Prostate gland (tissue), 2 donors: ENCODE results near the gene TM4SF4.

Experiments used
- POLR2A ChIP-seq: fragments of 450-650 bp; IDR thresholded peaks from one replicate; pipeline ENCODE4 v1.6.1; 2016; ENCODE audit warnings: antibody characterized with exemption, mild to moderate bottlenecking
- POLR2AphosphoS5 ChIP-seq: sonication (generic); formaldehyde crosslinking; IDR thresholded peaks from one replicate; pipeline ENCODE4 v1.6.1; 2017; ENCODE audit warnings: antibody characterized with exemption
- TF ChIP-seq, protein P1 (sequence below), 4 experiments: fragments of 200-600 bp in 2 of 4; fragments of 450-650 bp in 2 of 4; sonication (generic) in 2 of 4; IDR thresholded peaks; 1 replicate in 3 of 4; 2 replicates in 1 of 4; pipeline ENCODE4 v1.5.1; 2016 to 2019; ENCODE audit warnings: antibody characterized with exemption in 4 of 4, mild to moderate bottlenecking in 2 of 4, moderate library complexity in 2 of 4

DNA sequence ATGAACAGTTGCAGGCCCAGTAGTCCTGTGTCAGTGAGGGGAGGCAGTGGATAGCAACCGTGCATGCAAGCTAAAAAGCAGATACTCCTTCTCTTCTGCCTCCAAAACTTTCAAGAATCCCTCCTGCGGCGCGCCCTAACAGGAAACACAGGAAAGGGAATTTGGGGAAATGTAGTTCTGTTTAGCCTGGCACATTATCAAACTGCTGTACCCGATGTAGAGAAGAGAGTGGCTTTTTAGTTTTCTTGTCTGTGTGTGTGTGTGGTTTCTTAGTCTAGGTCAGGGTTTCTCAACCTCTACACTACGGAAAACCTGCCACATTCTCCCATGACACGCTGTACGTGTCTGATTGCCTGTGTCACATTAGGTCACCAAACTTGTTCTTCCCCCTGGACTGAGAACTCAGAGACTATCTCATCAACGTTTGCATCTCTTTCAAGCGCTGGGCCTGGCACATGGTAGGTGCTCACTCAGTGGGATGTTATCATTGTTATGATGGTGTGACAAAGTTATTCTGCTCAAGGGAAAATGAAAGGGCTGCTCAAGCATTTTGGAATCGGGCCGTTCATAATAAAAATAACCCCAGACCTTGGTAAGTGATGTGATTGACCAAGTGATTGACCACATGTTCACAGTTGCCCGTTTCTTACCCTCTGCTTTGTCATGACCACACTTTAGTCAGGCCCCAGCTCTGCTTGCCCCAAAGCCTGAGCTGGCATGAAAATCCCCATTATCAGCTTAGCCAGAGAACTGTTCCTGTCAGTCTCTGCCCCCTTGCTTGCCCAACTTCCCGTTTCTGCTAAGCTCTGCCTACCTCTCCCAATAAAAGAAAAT is 33.2 kb downstream of the TM4SF4 start:
- TF ChIP-seq, protein P1, sequence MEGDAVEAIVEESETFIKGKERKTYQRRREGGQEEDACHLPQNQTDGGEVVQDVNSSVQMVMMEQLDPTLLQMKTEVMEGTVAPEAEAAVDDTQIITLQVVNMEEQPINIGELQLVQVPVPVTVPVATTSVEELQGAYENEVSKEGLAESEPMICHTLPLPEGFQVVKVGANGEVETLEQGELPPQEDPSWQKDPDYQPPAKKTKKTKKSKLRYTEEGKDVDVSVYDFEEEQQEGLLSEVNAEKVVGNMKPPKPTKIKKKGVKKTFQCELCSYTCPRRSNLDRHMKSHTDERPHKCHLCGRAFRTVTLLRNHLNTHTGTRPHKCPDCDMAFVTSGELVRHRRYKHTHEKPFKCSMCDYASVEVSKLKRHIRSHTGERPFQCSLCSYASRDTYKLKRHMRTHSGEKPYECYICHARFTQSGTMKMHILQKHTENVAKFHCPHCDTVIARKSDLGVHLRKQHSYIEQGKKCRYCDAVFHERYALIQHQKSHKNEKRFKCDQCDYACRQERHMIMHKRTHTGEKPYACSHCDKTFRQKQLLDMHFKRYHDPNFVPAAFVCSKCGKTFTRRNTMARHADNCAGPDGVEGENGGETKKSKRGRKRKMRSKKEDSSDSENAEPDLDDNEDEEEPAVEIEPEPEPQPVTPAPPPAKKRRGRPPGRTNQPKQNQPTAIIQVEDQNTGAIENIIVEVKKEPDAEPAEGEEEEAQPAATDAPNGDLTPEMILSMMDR (IDR thresholded peaks at IDR 0.05) = no peak
- no peak for TF ChIP-seq POLR2AphosphoS5
- no peak for TF ChIP-seq POLR2A
